HG02763 (cell line): ENCODE results near the gene CXorf58.
"Not testable (repeated sequence)": the region's sequence is repeated elsewhere in the genome, so short reads cannot be mapped to it uniquely, and the experiment has no call there.

Source experiments
- ATAC-seq: cut with Tn5 transposase; IDR thresholded peaks from one replicate; pipeline ENCODE4 v1.9.1; 2021; ENCODE audit warnings: mild to moderate bottlenecking, moderate library complexity; ENCODE audit not compliant: unreplicated experiment

CXorf58 gene

GRCh38 chrX:23952984-23953907 lies 45.4 kb downstream of the CXorf58 start:
- peak; percentile 85 for ATAC-seq

DNA sequence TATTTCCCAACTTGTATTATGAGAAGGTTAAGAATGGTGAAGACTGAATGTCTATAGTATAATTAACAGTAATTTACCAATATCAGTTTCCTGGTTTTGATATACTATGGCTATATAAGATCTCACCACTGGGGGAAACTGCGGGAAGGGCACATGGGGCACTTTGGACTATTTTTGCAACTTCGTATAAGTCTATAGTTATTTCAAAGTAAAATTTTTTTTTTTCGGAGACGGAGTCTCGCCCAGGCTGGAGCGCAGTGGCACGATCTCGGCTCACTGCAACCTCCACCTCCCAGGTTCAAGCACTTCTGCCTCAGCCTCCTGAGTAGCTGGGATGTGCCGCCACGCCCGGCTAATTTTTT lies 46.1 kb downstream of the CXorf58 start:
- ATAC-seq, result no peak

DNA sequence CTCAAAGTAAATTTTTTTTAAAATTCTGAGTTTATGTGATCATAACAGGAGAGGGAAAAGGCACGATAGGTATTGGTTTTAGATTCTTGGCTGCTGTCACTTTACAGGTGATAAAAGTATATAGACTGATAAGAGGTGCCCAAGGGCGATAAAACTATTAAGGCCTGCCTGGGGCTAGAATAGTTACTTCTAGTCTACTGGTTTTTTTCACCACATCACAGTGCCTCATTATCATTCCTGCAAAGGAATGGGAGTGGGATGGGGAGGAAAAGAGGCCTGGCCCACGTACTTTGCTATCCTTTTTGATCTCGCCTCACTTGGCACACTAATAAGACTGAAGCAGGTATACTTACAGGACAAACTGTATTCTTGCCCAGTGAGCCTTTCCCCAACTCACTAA lies 46.6 kb downstream of the CXorf58 start:
- no peak for ATAC-seq

DNA sequence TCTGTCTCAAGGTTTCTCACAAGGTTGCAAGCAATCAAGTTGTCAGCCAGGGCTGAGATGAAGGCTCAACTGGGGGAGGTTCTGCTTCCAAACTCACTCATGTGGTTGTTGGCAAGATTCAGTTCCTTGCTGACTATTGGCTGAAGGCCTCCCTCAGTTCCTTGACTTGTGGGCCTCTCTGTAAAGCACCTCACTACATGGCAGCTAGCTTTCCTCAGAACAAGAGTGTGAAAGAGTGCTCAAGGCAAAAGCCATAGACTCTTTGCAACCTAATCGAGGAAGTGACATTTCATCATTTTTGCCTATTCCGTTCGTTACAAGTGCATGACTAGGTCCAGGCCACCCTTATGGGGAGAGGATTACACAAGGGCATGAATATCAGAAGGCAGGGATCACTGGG lies 52.0 kb downstream of the CXorf58 start:
- no peak for ATAC-seq

GRCh38 chrX:23964191-23964590 lies 56.4 kb downstream of the CXorf58 start:
- no peak for ATAC-seq

GRCh38 chrX:23965630-23966029 lies 57.8 kb downstream of the CXorf58 start:
- not testable (repeated sequence) for ATAC-seq

- no peak for ATAC-seq
Measured at GRCh38 chrX:23978491-23978890, 70.7 kb downstream of the CXorf58 start.

GRCh38 chrX:23980011-23980441 lies 72.2 kb downstream of the CXorf58 start:
- no peak for ATAC-seq

GRCh38 chrX:23981222-23981621 lies 73.4 kb downstream of the CXorf58 start:
- no peak for ATAC-seq

GRCh38 chrX:23981711-23982110 lies 73.9 kb downstream of the CXorf58 start:
- no peak for ATAC-seq

DNA sequence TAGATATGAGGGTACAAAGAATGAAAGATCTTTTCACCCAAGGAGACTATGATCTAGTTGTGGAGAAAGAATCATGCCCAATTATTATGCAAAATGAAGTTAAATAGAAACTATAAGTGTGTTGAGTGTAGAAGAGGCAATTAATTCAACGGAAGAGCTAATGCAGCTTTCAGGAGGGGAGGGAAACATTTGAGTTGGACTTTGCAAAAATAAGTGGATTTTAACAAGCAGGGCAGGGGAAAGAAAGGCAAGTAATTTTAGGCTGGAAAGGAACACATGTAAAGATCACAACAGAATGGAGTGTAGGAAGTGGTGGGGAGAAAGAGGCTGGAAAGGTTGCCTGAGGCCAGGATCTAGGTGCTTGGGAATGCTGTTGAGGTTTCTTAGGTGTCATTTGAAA lies 75.1 kb downstream of the CXorf58 start:
- ATAC-seq, result no peak
